Tibial artery (tissue), 4 donors: ENCODE measurements around the gene TPK1.

ENCODE experiments used
- DNase-seq, 2 donors: peaks; one replicate each; pipeline ENCODE4 v3.0.0-alpha.2; 2019
- H3K27ac ChIP-seq, 2 donors: fragments of 200-600 bp; sonication (generic) in 1 of 2; 1 replicate in 1 of 2; 2 replicates in 1 of 2; pipeline ENCODE4 v1.5.1; 2018 to 2019; ENCODE audit warnings: mild to moderate bottlenecking in 1 of 2
- H3K27me3 ChIP-seq, 2 donors: fragments of 200-600 bp; sonication (generic) in 1 of 2; one replicate each; pipeline versions ENCODE4 v1.5.1 to v1.6.0; 2016 to 2019
- H3K36me3 ChIP-seq, 3 donors: fragments of 200-600 bp; sonication (generic) in 2 of 3; one replicate each; pipeline ENCODE4 v1.5.1; 2016 to 2019; ENCODE audit warnings: mild to moderate bottlenecking in 2 of 3
- H3K4me1 ChIP-seq, 4 donors: fragments of 200-600 bp; sonication (generic) in 2 of 4; 1 replicate in 3 of 4; 2 replicates in 1 of 4; pipeline ENCODE4 v1.5.1; 2016 to 2019
- H3K4me3 ChIP-seq, 2 donors: fragments of 200-600 bp; sonication (generic) in 1 of 2; 1 replicate in 1 of 2; 2 replicates in 1 of 2; pipeline ENCODE4 v1.5.1; 2018 to 2019; ENCODE audit warnings: mild to moderate bottlenecking in 2 of 2
- H3K9me3 ChIP-seq, 3 donors: fragments of 200-600 bp; sonication (generic) in 1 of 3; one replicate each; pipeline ENCODE4 v1.5.1; 2016 to 2019
- CTCF ChIP-seq, 2 experiments: fragments of 200-600 bp in 1 of 2; fragments of 450-650 bp in 1 of 2; IDR thresholded peaks; one replicate each; pipeline ENCODE4 v1.5.1; 2017 to 2019; ENCODE audit warnings: antibody characterized with exemption in 2 of 2, mild to moderate bottlenecking in 1 of 2, moderate library complexity in 1 of 2
- intact Hi-C: fragments of 100-400 bp; cut with DNase I; formaldehyde crosslinking; loops from one replicate; pipeline ENCODE4 v1.15.0; 2023; ENCODE audit warnings: low total_unique reads

TPK1 gene

GRCh38 chr7:144723301-144723700 is 112.6 kb downstream of the TPK1 start:
- Histone ChIP-seq H3K9me3 (no peaks in the 10 kb centered on the region), H3K4me1 (peaks cover 0 to 9% (median 0%) of the 10 kb centered on the region in 4 donors), H3K4me3 (no peak overlapping the region), H3K36me3 (no peaks in the 10 kb centered on the region), H3K27me3 (no peaks in the 10 kb centered on the region), H3K27ac (no peak overlapping the region)
- no peak for TF ChIP-seq CTCF (IDR thresholded peaks at IDR 0.05)
- intact Hi-C loops: no loop called here
- no peak for DNase-seq

- no peak for TF ChIP-seq CTCF (IDR thresholded peaks at IDR 0.05)
- H3K4me1 ChIP-seq: peaks cover 0 to 6% (median 0%) of the 10 kb centered on the region in 4 donors
- no peaks in the 10 kb centered on the region for H3K9me3 ChIP-seq
- no peaks in the 10 kb centered on the region for H3K36me3 ChIP-seq
- intact Hi-C loops: no loop called here
- DNase-seq: no peak
- no peak overlapping the region for H3K27ac ChIP-seq
- no peaks in the 10 kb centered on the region for H3K27me3 ChIP-seq
- H3K4me3 ChIP-seq: no peak overlapping the region
Observed at GRCh38 chr7:144720710-144721109, 115.1 kb downstream of the TPK1 start.

- no peak overlapping the region for H3K27ac ChIP-seq
- TF ChIP-seq CTCF (IDR thresholded peaks at IDR 0.05): no peak
- DNase-seq: no peak
- no peak overlapping the region for H3K4me3 ChIP-seq
- H3K4me1 ChIP-seq: peaks cover 0 to under 1% (median 0%) of the 10 kb centered on the region in 4 donors
- H3K9me3 ChIP-seq: no peaks in the 10 kb centered on the region
- intact Hi-C loops: no loop called here
- no peaks in the 10 kb centered on the region for H3K36me3 ChIP-seq
- no peaks in the 10 kb centered on the region for H3K27me3 ChIP-seq
Observed at GRCh38 chr7:144720149-144720548, 115.7 kb downstream of the TPK1 start.

GRCh38 chr7:144717720-144718119 is 118.1 kb downstream of the TPK1 start:
- intact Hi-C loops: no loop called here
- Histone ChIP-seq H3K27me3 (no peaks in the 10 kb centered on the region), H3K36me3 (no peaks in the 10 kb centered on the region), H3K4me1 (no peaks in the 10 kb centered on the region), H3K4me3 (no peak overlapping the region), H3K9me3 (no peaks in the 10 kb centered on the region), H3K27ac (no peak overlapping the region)
- no peak for TF ChIP-seq CTCF (IDR thresholded peaks at IDR 0.05)
- DNase-seq: no peak

GRCh38 chr7:144713850-144714249 is 122.0 kb downstream of the TPK1 start:
- intact Hi-C loops: no loop called here
- TF ChIP-seq CTCF (IDR thresholded peaks at IDR 0.05): no peak
- Histone ChIP-seq H3K27me3 (no peaks in the 10 kb centered on the region), H3K4me3 (no peak overlapping the region), H3K4me1 (no peaks in the 10 kb centered on the region), H3K27ac (no peak overlapping the region), H3K36me3 (no peaks in the 10 kb centered on the region), H3K9me3 (no peaks in the 10 kb centered on the region)
- DNase-seq: no peak

GRCh38 chr7:144710791-144711190 is 125.1 kb downstream of the TPK1 start:
- DNase-seq: no peak
- no peak for TF ChIP-seq CTCF (IDR thresholded peaks at IDR 0.05)
- no peak overlapping the region for H3K27ac ChIP-seq

More at GRCh38 chr7:144710791-144711190, 125.1 kb downstream of the TPK1 start:
- Histone ChIP-seq H3K9me3 (no peaks in the 10 kb centered on the region), H3K4me1 (no peaks in the 10 kb centered on the region), H3K36me3 (no peaks in the 10 kb centered on the region), H3K4me3 (no peak overlapping the region), H3K27me3 (no peaks in the 10 kb centered on the region)
- intact Hi-C loops: no loop called here
